Right lobe of liver (tissue), 6 donors: ENCODE measurements around the gene PRAMEF20. TPM values are rescaled to one million over a fixed set of nuclear protein-coding genes. Genes with fewer than 3 reads are reported as not detected.
"Not testable (repeated sequence)": the region's sequence is repeated elsewhere in the genome, so short reads cannot be mapped to it uniquely, and the experiment has no call there.

ENCODE experiments used
- ATAC-seq, 4 donors: fragments of 200-7000 bp; cut with Tn5 transposase; one replicate each; pipeline ENCODE4 v1.9.1; 2020; ENCODE audit warnings: mild to moderate bottlenecking in 4 of 4, moderate library complexity in 4 of 4
- DNase-seq, 3 donors: peaks; one replicate each; pipeline ENCODE4 v3.0.0-alpha.2; 2020
- H3K27ac ChIP-seq, 3 donors: fragments of 200-600 bp; one replicate each; pipeline ENCODE4 v1.8.0; 2022
- H3K27me3 ChIP-seq, 2 donors: fragments of 200-600 bp; one replicate each; pipeline ENCODE4 v1.8.0; 2022
- H3K36me3 ChIP-seq, 4 donors: fragments of 200-600 bp; sonication (generic) in 1 of 4; one replicate each; pipeline versions ENCODE4 v1.5.1 to v1.8.0; 2017 to 2022; ENCODE audit warnings: control low read depth in 1 of 4
- H3K4me1 ChIP-seq, 4 donors: fragments of 200-600 bp; sonication (generic) in 1 of 4; one replicate each; pipeline versions ENCODE4 v1.5.1 to v1.8.0; 2017 to 2022; ENCODE audit warnings: control low read depth in 1 of 4
- H3K4me3 ChIP-seq, 3 donors: fragments of 200-600 bp; one replicate each; pipeline ENCODE4 v1.8.0; 2022
- H3K9me3 ChIP-seq, 4 donors: fragments of 200-600 bp; sonication (generic) in 1 of 4; one replicate each; pipeline versions ENCODE4 v1.5.1 to v1.8.0; 2017 to 2022; ENCODE audit warnings: control low read depth in 1 of 4
- CTCF ChIP-seq, 4 donors: fragments of 200-600 bp in 3 of 4; fragments of 450-650 bp in 1 of 4; IDR thresholded peaks; one replicate each; pipeline versions ENCODE4 v1.5.1 to v1.8.0; 2016 to 2022; ENCODE audit warnings: antibody characterized with exemption in 4 of 4, mild to moderate bottlenecking in 2 of 4
- POLR2A ChIP-seq: fragments of 450-650 bp; IDR thresholded peaks from one replicate; pipeline ENCODE4 v1.6.1; 2017; ENCODE audit warnings: antibody characterized with exemption, mild to moderate bottlenecking
- whole genome bisulfite sequencing: methylation state at CpG from one replicate; pipeline ENCODE4 v1.1.6; 2018; ENCODE audit warnings: low coverage, low lambda C conversion rate; ENCODE audit not compliant: insufficient coverage; ENCODE audit errors: missing lambda C conversion rate; 5-methylcytosine and 5-hydroxymethylcytosine counted together
- intact Hi-C, 2 donors: fragments of 100-400 bp; cut with DNase I; formaldehyde crosslinking; loops; one replicate each; pipeline versions ENCODE4 v1.11.2 to v1.14.1; 2022
- total RNA-seq, 6 experiments: library from RNA; depleted of rRNA in 2 of 6; stranded (reverse); fragments of >200 nt in 2 of 6; fragmentation: NEBNext Ultra II Directional in 3 of 6; extraction: Animal tissue kit (Norgen Biotek cat#: 25700) in 3 of 6; gene quantifications; one replicate each; pipeline versions ENCODE4 v1.1.0 to v1.2.4, GENCODE V29; 2016 to 2023
- donor health status: DM: no; HTN: yes; CAD: no.
- donor health status: DM: no; HTN: no; CAD: no.
- donor health status: DM: no; HTN: no; CAD: no.
- donor health status: DM: no; HTN: yes; CAD: no.
- donor health status: DM: no; HTN: yes; CAD: no.

PRAMEF20 gene
- total RNA-seq, 6 experiments from 2014 or later: not detected

- H3K36me3 ChIP-seq: no peaks in the 10 kb centered on the region
- TF ChIP-seq POLR2A (no peak), CTCF (IDR thresholded peaks at IDR 0.05) (no peak)
- H3K9me3 ChIP-seq: no peaks in the 10 kb centered on the region
- no peaks in the 10 kb centered on the region for H3K27me3 ChIP-seq
- H3K4me3 ChIP-seq: no peak overlapping the region
- 74% methylated on average over 4 of the region's 4 CpGs for WGBS
- no peak overlapping the region for H3K27ac ChIP-seq
- no peak for ATAC-seq
- no peak for DNase-seq
- intact Hi-C loops: no loop called here
- H3K4me1 ChIP-seq: no peaks in the 10 kb centered on the region
These were observed 2.4 kb upstream of the PRAMEF20 start for GRCh38 chr1:13407811-13408210.

GRCh38 chr1:13430495-13430894 is 20.2 kb downstream of the PRAMEF20 start:
- H3K4me1 ChIP-seq: no peaks in the 10 kb centered on the region
- no peak overlapping the region for H3K27ac ChIP-seq
- WGBS: no CpG with 5 or more reads among the region's 13 CpGs
- no peaks in the 10 kb centered on the region for H3K27me3 ChIP-seq
- no peaks in the 10 kb centered on the region for H3K9me3 ChIP-seq
- ATAC-seq (no peak), DNase-seq (no peak)
- no peaks in the 10 kb centered on the region for H3K36me3 ChIP-seq
- intact Hi-C loops: no loop called here
- no peak overlapping the region for H3K4me3 ChIP-seq
- TF ChIP-seq POLR2A (no peak), CTCF (IDR thresholded peaks at IDR 0.05) (no peak)

- no peak for ATAC-seq
- no peaks in the 10 kb centered on the region for H3K9me3 ChIP-seq
These were observed 22.0 kb downstream of the PRAMEF20 start for GRCh38 chr1:13432251-13432650.

GRCh38 chr1:13433694-13434358 is 23.6 kb downstream of the PRAMEF20 start:
- ATAC-seq, H3K27me3 ChIP-seq, H3K9me3 ChIP-seq, intact Hi-C loops, H3K36me3 ChIP-seq, DNase-seq, H3K4me3 ChIP-seq, H3K27ac ChIP-seq, H3K4me1 ChIP-seq: not testable (repeated sequence)
- 95% methylated on average over 7 of the region's 32 CpGs for WGBS

More at GRCh38 chr1:13432251-13432650, 22.0 kb downstream of the PRAMEF20 start:
- Histone ChIP-seq H3K27me3 (no peaks in the 10 kb centered on the region), H3K4me1 (no peaks in the 10 kb centered on the region), H3K4me3 (no peak overlapping the region), H3K36me3 (no peaks in the 10 kb centered on the region), H3K27ac (no peak overlapping the region)
- intact Hi-C loops: no loop called here
- no peak for DNase-seq
- no peak for TF ChIP-seq POLR2A
- no peak for TF ChIP-seq CTCF (IDR thresholded peaks at IDR 0.05)
- 39% methylated on average over 3 of the region's 3 CpGs for WGBS

- H3K4me1 ChIP-seq: no peaks in the 10 kb centered on the region
- DNase-seq: no peak
These were observed 25.2 kb downstream of the PRAMEF20 start for GRCh38 chr1:13435458-13435857.

GRCh38 chr1:13439104-13439783 is 29.0 kb downstream of the PRAMEF20 start:
- H3K4me1 ChIP-seq, H3K27ac ChIP-seq, H3K36me3 ChIP-seq, H3K27me3 ChIP-seq, H3K4me3 ChIP-seq, H3K9me3 ChIP-seq, ATAC-seq, DNase-seq, intact Hi-C loops: not testable (repeated sequence)
- 90% methylated on average over 8 of the region's 49 CpGs for whole genome bisulfite sequencing

More at GRCh38 chr1:13435458-13435857, 25.2 kb downstream of the PRAMEF20 start:
- no peaks in the 10 kb centered on the region for H3K9me3 ChIP-seq
- TF ChIP-seq CTCF (IDR thresholded peaks at IDR 0.05) (no peak), POLR2A (no peak)
- ATAC-seq: no peak
- no peak overlapping the region for H3K27ac ChIP-seq
- no peak overlapping the region for H3K4me3 ChIP-seq
- WGBS: 73% methylated on average over 3 of the region's 3 CpGs
- H3K27me3 ChIP-seq: no peaks in the 10 kb centered on the region
- no peaks in the 10 kb centered on the region for H3K36me3 ChIP-seq
- intact Hi-C loops: no loop called here
